GM18873 (cell line): ENCODE results near the gene PARD3B.

Experiments
- ATAC-seq: cut with Tn5 transposase; IDR thresholded peaks from one replicate; pipeline ENCODE4 v1.9.1; 2021; ENCODE audit warnings: mild to moderate bottlenecking, moderate library complexity, moderate number of reproducible peaks; ENCODE audit not compliant: unreplicated experiment, low FRiP score

Gene PARD3B

GRCh38 chr2:204808494-204808893 is 263.2 kb downstream of the PARD3B start:
- ATAC-seq, result no peak

GRCh38 chr2:204824751-204825453 is 279.6 kb downstream of the PARD3B start:
- ATAC-seq, result no peak

- no peak for ATAC-seq
Measured at GRCh38 chr2:204825681-204826080, 280.4 kb downstream of the PARD3B start.

- ATAC-seq, result no peak
Measured at GRCh38 chr2:204827701-204828590, 282.7 kb downstream of the PARD3B start.

DNA sequence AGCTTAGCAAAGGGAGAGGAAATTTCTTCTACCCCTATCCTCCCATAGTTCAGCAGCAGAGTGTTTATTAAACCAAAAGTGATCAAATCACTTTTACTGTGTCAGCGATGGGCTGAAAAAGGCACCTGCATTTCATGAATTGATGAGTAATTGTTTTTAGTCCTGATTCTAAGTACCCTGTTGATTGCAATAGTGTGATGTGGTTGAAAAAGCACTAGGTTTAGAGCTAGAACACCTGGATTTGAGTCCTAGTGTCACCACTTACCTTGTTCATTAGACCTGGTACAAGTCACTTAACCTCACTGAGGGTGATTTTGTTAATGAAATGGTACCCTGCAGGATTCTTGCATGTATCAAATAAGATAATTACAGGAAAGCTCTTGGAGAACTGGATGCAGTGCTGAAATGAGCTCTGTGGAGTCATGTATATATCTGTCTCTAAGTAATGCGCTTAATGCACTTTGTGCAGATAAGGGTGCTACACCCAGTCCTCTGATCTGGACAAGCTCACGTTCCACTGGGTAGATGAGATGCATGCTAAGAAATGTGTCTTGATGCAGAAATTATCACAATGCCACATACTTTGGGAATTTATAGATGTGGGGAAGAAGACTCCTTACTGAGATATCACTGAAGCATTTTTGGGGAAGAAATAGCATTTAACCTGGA is 289.6 kb downstream of the PARD3B start:
- no peak for ATAC-seq

DNA sequence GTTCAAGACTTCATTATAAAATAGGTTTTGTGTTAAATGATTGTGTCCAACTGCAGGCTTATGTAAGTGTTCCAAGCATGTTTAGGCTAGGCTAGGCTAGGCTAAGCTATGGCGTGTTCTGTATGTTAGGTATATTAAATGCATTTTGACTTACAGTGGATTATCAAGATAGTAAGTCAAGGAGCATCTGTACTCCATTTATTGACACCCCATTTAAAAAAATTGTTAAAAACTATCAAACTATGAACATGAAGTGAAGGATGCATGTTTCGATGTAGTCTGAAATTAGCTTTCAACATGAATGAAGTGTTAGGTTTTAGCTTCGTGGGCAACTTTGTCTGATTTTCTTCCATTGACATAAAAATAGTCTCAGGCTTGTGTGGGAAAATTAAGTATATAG is 290.5 kb downstream of the PARD3B start:
- no peak for ATAC-seq

DNA sequence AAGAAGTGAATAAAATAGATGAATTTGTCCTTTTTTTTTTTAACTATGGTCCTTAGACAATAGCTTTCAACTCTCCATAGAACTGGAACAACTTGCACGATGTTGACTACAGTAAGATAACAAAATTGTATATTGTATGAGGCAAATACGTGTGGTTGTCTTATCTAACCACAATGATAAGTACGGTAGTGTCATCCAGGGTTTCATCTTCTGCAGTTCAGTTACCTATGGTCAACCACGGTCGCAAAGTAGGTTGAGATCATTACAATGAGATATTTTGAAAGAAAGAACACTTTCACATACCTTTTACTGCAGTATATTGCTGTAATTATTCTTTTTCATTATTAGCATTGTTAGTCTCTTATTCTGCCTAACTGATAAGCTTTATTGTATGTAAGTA is 295.2 kb downstream of the PARD3B start:
- ATAC-seq, result no peak

DNA sequence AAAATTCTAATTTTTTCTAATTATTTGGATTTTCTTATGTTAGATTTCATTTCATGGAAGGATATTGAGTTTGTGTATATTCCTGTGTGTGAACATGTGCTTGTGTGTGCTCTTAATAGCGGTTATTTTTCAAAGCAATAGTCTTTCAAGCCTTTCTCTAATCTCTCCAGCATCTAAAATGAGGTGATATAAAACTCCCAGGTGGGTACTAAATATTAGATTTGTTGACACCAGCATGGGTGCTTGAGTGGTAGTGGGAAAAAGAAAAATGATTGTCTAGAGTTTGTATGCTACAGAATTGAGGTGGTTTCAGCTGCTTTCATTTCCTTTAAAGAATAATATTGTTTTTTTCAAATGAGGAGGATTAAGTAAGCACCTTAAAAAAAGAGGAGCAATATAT is 296.8 kb downstream of the PARD3B start:
- ATAC-seq, result no peak

DNA sequence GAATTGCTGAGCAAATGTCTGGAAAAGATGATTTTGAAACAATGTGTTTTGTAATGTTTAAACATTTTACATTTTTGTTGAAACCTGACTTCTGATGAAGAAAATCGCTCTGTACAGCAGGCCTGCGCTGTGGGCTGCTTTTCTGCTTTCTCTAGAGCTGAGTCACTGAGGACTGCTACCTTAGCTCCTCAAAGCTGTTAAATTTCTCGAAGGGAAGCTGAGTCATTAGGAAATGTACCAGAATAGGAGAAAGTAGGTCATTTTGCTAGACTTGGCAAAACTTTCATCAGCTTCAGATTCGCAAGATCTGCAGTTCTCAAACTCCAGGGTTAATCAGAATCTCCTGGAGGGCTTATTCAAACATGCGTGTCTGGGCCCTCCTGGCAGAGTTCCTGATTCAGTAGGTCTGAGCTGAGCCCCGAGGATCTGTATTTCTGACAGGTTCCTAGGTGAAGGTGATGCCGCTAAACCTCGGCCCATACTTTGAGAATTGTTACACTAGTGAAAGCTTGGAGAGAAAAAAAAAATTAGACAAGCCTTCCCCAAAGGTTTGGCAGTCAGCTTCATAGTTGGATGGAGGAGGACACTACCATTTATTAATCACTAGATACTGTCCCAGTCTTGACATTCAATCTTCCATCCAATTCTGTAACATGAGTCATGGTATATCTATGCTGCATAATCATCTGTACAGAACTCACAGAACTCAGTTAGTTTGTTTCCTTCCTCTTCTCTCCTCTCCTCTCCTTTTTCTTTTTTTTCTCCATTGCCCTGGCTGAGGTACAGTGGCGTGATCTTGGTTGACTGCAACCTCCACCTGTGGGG is 297.6 kb downstream of the PARD3B start:
- no peak for ATAC-seq

DNA sequence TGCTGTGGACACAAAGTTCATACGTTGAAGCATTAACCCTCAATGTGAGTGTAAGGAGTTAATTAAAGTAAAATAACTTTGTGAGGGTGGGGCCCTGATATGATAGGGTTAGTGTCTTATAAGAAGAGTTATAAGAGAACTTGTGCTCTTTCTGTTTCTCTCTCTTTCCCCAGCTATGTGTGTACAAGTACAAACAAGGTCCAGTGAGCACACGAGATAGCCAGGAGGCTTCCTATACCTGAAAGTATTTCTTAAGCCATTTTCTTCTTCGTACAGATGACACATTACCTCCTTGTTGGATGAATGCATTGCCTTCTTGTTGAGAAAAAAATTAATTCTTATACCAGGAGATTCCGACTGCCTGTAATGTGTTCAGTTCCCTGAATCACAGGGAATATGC is 301.2 kb downstream of the PARD3B start:
- ATAC-seq, result no peak

GRCh38 chr2:204849892-204850291 is 304.6 kb downstream of the PARD3B start:
- ATAC-seq, result no peak

GRCh38 chr2:204850581-204850980 is 305.3 kb downstream of the PARD3B start:
- ATAC-seq, result no peak

DNA sequence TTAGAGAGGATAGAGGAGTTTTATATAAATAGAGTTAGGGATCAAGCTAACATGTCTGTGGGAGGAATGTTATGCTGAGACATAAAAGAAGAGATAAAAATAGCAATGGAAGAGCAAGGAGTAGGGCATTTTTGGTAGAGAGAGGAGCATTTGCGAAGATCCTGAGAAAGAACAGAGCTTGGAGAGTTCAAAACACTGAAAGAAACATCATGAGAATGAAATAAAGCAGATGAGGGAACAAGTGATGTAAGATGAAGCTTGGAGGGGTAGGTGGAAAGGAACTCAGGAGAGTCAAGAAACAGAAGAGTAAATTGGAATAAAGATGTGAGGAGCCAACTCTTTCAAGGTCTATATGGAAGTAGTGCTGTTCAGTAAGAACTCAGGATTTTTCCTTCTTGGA is 308.6 kb downstream of the PARD3B start:
- ATAC-seq, result no peak

DNA sequence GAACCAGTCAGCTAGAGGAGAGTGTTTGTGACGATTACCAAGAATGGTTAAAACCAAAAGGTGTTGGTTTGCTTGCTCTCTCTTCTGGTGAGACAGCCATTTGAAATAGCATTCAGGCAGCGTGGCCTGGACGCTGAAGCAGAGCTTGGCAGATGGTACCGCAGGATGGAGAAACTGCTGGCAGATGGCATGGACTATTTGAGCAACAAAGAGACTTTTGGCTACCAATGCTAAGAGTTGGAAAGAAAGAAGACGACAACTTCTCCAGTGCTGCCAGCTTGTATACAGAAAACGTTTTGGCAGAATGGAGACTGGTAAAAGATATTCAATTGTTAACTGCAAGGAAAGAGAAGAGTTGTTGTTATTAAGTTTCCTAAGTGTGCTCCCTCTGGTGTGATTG is 315.0 kb downstream of the PARD3B start:
- no peak for ATAC-seq

- no peak for ATAC-seq
Measured at GRCh38 chr2:204862809-204863208, 317.5 kb downstream of the PARD3B start.

DNA sequence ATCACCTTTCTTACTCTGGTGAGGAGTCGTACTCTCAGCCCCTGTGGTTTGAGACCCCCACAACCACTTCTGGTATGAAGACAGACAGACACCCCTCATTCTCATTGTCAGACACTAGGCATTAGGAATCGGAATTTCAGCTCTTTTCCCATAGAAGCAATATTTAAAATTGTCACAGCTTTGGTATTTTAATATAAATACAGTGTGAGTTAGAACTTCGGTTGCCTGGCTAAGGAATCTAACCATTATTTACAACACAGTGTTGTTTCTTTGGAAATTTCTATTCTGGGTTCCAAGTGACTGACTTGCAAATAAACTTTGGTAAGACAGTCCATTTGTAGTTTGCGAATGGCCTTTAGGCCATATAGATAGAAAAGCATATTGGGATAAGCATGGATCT is 318.1 kb downstream of the PARD3B start:
- no peak for ATAC-seq

GRCh38 chr2:204869132-204869823 is 324.0 kb downstream of the PARD3B start:
- ATAC-seq, result no peak

DNA sequence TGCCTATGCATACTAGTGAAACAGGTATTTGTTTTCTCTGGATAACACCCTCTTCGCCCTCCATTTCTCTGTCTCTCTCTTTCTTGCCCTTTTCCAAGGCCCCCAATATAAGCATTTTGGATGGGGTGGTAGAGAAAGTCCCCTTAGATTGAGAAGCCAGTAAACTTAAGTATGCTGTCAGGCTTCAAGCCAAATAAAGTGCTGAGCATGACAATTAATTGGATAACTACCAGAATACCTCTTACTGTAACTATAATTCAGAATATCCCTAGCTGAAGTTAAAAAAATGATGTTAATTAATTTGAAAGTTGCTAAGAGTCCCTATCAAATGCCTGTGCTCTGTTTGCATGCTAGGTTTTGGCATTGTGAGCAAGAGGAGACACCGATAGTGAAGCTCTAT is 324.8 kb downstream of the PARD3B start:
- ATAC-seq, result no peak

GRCh38 chr2:204871231-204871953 is 326.1 kb downstream of the PARD3B start:
- no peak for ATAC-seq
